Measurements from ENCODE around the gene EVI5L.

The EVI5L gene

GRCh38 chr19:7860714-7861618 lies 30.9 kb downstream of the EVI5L start:
- Histone ChIP-seq H3K4me3 (ENCODE audit: low read depth, low read length) (no peak overlapping the region), H3K27me3 (replicated peaks) (no peaks in the 10 kb centered on the region), H3K27ac (no peak overlapping the region), H3K36me3 (replicated peaks) (no peaks in the 10 kb centered on the region)
- TF ChIP-seq CTCF (IDR thresholded peaks at IDR 0.05; ENCODE audit: low read depth, low read length, missing control alignments): no peak
- DNase-seq: no peak
- in situ Hi-C loops (cut with HindIII; ENCODE audit: low pct_ligation_motif_present, low sequenced_read_pairs): no loop called here

- no peaks in the 10 kb centered on the region for H3K27me3 ChIP-seq (replicated peaks)
- no peaks in the 10 kb centered on the region for H3K36me3 ChIP-seq (replicated peaks)
- in situ Hi-C loops (cut with HindIII; ENCODE audit: low pct_ligation_motif_present, low sequenced_read_pairs): no loop called here
- H3K27ac ChIP-seq: no peak overlapping the region
- no peak for TF ChIP-seq CTCF (IDR thresholded peaks at IDR 0.05; ENCODE audit: low read depth, low read length, missing control alignments)
- peak overlapping the region; percentile 6 for H3K4me3 ChIP-seq (ENCODE audit: low read depth, low read length)
- DNase-seq: no peak
These were observed 31.8 kb downstream of the EVI5L start for GRCh38 chr19:7861619-7862412.

GRCh38 chr19:7862413-7862951 lies 32.5 kb downstream of the EVI5L start:
- in situ Hi-C loops (cut with HindIII; ENCODE audit: low pct_ligation_motif_present, low sequenced_read_pairs): no loop called here
- DNase-seq: peak; percentile 40
- TF ChIP-seq CTCF (IDR thresholded peaks at IDR 0.05; ENCODE audit: low read depth, low read length, missing control alignments): no peak
- no peaks in the 10 kb centered on the region for H3K27me3 ChIP-seq (replicated peaks)
- H3K36me3 ChIP-seq (replicated peaks): no peaks in the 10 kb centered on the region
- peak overlapping the region; percentile 6 for H3K4me3 ChIP-seq (ENCODE audit: low read depth, low read length)
- no peak overlapping the region for H3K27ac ChIP-seq

GRCh38 chr19:7863157-7863970 lies 33.3 kb downstream of the EVI5L start:
- no peaks in the 10 kb centered on the region for H3K27me3 ChIP-seq (replicated peaks)
- no peak for DNase-seq
- H3K4me3 ChIP-seq (ENCODE audit: low read depth, low read length): no peak overlapping the region
- no peak for TF ChIP-seq CTCF (IDR thresholded peaks at IDR 0.05; ENCODE audit: low read depth, low read length, missing control alignments)
- in situ Hi-C loops (cut with HindIII; ENCODE audit: low pct_ligation_motif_present, low sequenced_read_pairs): no loop called here
- H3K27ac ChIP-seq: no peak overlapping the region
- H3K36me3 ChIP-seq (replicated peaks): no peaks in the 10 kb centered on the region

GRCh38 chr19:7863971-7864689 lies 34.1 kb downstream of the EVI5L start:
- no peak overlapping the region for H3K27ac ChIP-seq
- no peak overlapping the region for H3K4me3 ChIP-seq (ENCODE audit: low read depth, low read length)
- no peaks in the 10 kb centered on the region for H3K36me3 ChIP-seq (replicated peaks)
- in situ Hi-C loops (cut with HindIII; ENCODE audit: low pct_ligation_motif_present, low sequenced_read_pairs): no loop called here
- H3K27me3 ChIP-seq (replicated peaks): no peaks in the 10 kb centered on the region
- no peak for DNase-seq
- TF ChIP-seq CTCF (IDR thresholded peaks at IDR 0.05; ENCODE audit: low read depth, low read length, missing control alignments): no peak
